NCI-H2107 (cell line): ENCODE results near the gene TMEM131.
"Not testable (repeated sequence)": the region's sequence is repeated elsewhere in the genome, so short reads cannot be mapped to it uniquely, and the experiment has no call there.

Source experiments
- DNase-seq: peaks from one replicate; lab custom pipeline; 2025; lab: John Stamatoyannopoulos, UW

Gene TMEM131

GRCh38 chr2:98022067-98022466, 26.3 kb upstream of the TMEM131 start:
- not testable (repeated sequence) for DNase-seq

DNA sequence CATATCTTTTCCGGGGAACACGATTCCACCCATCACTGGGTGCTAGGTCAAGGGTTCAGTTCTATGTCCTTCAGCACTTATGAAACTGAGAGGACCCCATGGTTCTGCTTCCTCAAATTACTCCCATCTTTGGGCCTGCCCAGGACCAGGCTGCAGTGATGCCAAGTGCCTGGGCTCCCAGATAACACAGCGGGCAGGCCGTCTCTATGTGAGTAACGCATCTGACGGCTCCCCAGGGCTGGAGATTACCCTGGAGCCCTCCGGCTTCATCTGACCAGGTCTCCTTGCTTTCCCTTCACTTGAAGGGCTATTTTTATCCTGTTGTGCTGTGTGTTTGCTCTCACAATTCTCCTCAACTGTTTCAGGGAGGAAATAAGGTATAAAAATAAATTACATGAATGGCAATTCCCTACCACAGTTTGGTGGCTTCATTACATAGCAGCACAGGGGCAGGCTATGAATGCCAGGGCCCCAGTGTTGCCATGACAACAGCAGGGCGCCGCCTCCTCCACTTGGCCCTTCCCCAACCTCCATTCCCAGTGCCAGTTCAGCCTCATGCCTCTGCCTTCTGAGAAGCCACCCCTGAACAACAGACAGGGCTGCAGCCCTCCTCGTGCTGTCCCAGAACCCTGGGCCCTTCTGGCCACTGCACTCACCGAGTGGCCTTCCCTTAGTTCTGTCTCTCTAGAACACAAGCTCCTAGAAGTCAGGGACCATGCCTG, 25.4 kb upstream of the TMEM131 start:
- DNase-seq: no peak

- DNase-seq: no peak
Observed at GRCh38 chr2:98020516-98020915, 24.8 kb upstream of the TMEM131 start.

- DNase-seq: no peak
Observed at GRCh38 chr2:98016908-98017670, 21.3 kb upstream of the TMEM131 start.

DNA sequence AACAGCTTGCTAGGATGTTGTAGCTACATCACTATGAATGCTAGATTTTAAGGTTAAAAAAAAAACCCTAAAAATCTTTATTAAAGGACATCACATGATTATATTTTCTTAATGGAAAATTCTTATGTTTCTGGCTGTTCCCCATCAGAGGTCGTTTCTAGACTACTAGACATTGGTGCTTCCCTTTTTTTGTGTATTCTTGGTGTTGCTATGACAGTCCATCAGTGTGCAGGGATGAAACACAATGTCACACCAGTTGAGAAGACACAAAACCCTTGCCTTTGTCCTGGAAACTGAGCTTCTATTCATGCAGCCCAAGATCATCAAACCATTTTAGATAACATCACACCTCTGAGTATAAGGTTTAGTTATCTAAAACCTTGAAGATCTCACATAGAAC, 19.9 kb upstream of the TMEM131 start:
- DNase-seq: no peak

DNA sequence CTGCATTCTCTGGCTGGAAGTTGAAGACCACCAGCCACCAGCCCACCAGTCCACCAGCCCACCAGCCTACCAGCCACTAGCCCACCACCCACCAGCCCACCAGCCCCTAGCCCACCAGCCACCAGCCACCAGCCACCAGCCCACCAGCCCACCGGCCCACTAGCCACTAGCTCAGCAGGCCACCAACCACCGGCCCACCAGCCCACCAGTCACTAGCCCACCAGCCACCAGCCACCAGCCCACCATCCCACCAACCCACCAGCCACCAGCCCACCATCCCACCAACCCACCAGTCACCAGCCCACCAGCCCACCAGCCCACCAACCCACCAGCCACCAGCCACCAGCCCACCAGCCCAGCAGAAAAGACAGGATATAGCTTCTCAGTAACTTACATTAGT, 18.6 kb upstream of the TMEM131 start:
- DNase-seq: no peak

DNA sequence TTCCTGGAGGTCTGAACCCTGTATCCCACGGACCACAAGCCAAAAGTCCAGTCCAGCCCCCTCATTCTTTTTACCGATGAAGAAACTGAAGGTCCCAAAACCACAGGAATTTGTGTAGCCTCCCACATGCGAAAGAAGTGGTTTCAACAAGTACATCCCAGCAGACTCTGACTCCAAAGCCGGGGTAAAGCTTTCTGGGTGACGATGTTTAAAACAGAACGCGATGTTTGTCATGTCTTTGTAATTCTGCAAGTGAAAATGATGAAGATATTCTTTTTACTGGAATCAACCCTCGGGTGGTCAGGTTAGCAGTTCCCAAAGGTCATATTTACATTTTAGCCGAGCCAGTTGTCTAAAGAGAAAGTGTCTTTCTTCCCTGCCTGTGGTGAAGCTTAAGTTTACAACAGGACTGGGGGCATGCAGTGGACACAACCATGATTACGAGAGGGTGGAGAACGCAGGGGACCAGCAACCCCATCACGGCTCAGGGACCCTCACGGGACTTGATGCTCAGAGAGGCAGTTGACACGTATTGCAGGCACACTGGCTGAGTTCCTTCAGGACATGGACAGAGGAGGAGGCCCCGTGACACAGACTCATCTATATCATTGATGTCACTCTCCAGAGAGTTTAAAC, 17.8 kb upstream of the TMEM131 start:
- no peak for DNase-seq

DNA sequence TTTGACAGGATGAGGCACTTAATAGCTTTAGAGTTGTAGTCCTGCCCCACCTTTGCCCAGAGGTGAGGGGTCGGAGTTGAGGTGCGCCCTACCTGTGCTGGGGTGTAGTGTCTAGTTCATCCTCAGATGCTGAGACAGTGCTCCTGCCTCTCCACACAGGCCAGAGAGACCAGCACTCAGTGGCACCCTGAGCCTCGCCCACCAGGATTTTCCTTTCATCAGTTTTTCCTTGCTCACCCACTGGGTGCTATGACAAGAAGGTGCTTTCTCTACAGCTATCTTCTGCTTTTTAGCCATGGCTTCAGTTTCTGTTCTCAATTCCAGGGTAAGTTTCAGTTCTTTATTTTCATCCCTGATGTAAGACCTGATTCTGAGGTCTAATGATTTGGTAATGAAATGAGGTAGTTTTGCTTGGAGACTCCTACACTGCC, 16.8 kb upstream of the TMEM131 start:
- no peak for DNase-seq

GRCh38 chr2:98009887-98010760, 14.4 kb upstream of the TMEM131 start:
- no peak for DNase-seq

DNA sequence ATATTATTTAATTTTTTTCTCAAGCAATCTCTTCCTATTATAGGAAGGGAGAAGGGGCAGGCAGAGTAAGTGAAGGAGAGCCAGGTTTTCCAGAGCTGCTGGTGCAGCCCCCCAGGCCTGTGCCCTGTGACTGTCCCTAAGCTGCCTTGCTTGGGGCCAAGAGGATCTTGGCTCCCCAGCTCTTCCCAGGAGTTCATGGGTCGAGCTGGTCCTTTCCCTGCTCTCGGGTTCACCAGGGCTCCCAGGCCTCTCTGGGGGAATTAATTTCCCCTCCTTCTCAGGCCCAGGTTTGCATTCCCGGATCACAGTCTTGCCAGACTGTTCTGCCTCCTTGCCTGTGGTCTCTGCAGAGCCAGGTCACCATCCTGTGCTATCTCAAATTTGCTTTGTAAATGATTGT, 12.7 kb upstream of the TMEM131 start:
- DNase-seq: no peak

DNA sequence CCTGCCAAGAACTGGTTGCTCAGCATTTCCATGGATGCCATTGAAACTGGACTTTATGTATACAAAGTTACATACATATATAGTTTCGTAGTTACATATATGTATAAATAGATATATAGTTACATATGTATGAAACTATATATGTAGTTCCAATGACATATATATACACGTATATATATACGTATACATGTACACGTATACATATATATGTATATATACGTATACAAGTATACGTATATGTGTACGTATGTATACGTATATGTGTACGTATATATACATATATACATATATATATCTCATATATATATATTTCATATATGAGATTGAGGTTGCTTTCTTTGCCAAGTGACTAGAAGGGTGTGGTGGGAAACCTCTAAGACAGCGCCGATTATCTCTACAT, 10.6 kb upstream of the TMEM131 start:
- no peak for DNase-seq

DNA sequence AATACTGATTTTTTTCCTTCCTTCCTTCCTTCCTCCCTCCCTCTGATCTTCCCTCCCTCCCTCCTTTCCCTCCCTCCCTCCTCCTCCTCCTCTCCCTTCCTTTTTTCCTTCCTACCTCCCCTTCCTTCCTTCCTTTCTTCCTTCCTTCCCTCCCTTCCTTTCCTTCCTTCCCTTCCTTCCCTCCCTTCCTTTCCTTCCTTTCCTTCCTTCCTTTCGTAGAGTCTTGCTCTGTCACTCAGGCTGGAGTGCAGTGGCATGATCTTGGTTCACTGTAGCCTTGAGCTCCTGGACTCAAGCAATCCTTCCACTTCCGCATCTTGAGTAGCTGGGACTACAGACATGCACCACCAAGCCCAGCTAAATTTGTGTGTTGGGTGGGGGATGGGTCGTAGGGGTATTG, 8.9 kb upstream of the TMEM131 start:
- no peak for DNase-seq

- no peak for DNase-seq
Observed at GRCh38 chr2:98004047-98004446, 8.3 kb upstream of the TMEM131 start.

DNA sequence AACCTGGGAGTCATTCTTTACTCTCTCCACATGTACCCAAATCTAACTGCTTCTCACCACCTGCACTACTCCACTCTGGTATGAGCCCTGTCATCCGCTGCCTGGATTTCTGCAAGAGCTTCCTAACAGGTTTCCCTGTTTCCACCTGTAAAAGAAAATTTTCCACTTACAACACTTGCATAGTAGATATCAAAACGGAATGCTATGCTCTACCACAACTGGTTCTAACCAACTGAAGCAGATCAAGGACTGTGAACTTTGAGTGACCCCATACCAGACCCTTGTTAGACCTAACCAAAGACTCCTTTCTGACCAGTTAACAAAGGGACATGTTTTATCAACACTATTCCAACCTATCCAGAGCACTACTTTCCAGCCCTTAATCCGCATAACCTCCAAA, 3.8 kb upstream of the TMEM131 start:
- DNase-seq: no peak

DNA sequence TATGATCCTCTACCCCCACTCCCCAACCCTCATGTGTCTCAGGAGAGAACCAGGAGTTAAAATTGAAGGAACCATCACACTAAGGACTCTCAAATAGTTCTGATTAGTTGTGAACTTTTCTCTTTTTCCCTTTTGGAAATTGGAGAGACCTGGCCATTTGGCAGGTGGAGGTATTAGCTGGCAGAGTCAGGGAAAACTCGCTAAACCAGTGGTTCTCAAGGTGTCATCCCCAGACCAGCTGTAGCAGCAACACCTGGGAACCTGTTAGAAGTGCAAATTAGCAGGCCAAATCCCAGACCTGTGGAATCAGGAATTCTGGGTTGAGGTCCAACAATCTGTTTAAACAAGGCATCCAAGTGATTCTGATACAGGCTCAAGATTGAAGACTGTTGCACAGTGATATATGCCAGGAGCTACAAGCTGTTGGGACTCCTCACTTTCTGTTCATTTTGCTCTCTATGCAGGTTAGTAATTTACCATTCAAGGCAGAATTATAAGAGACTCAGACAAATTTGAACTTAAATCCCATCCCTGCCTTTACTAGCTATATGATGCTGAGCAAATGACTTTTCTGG, 2.8 kb upstream of the TMEM131 start:
- DNase-seq: no peak

GRCh38 chr2:97997784-97998392, 2.1 kb upstream of the TMEM131 start:
- DNase-seq: peak; percentile 66

DNA sequence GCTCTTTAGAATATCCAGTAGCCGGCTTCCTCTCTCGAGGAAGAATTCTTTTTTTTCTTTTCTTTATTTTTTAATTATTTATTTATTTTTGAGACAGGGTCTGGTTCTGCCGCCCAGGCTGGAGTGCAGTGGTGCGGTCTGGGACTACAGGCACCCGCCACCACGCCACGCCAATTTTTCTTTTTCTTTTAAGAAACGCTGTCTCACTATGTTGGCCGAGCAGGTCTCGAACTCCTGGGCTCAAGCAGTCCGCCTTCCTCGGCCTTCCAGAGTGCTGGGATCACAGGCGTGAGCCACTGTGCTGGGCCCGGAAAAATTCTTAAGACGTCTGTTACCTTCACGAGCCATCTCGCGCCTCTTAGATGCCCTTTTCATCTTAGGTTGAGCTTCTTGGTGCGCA, 931 bp upstream of the TMEM131 start:
- no peak for DNase-seq

DNA sequence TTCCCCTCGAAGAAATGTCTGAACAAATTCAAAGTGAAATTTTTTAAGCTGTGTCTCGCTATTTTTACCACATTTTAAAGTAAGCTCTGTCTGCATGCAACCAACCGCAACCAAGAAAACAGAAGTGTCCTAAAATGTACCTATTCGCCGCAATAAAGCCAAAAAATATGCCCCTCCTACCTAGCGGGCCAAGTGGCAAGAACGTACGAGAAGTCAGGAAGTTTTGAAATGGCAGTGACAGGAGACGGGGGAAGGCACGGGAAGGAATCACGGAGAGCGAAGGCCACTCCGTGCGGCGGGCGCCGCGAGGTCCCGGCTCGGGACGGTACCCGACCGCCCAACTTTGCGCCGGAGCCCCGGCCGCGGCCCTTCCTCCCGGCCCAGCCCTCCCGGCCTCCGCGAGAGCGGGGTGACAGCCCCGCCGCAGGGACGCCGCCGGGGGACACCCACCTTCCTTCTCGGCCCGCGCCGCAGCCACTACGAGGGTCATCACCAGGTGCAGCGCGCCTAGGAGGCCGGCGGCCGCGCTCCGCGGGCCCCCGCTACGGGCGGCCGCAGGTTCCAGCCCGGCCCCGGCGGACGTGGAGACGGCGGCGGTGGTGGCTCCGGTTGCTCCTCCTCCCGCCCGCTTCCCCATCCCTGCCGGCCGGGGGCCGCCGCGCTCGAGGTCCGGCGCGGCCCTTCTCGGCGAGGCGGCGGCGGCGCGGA, 568 bp downstream of the TMEM131 start:
- DNase-seq: no peak

DNA sequence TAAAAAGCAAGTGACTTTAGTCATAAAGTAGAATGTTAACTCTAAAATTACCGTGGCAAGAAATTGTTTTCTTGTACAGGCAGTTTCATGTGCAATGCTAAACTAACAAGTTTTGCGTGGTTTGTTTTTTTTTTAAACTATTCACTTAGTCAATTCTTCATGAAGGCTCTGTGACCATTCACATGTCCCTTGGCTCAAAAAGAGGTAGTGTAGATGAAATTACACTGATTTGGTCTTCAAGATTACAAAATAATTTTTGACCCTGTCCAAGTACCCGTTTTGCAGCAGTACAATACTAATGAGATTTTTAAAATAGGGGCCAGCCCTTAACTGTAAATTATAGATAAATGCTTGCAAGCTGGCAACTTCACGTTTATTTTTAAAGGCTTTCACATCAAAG, 1.3 kb downstream of the TMEM131 start:
- DNase-seq: no peak

- no peak for DNase-seq
Observed at GRCh38 chr2:97993926-97994325, 1.8 kb downstream of the TMEM131 start.
